Ovary (tissue), 9 donors: Measurements from ENCODE around the gene NOCT. TPM values are rescaled to one million over a fixed set of nuclear protein-coding genes. Genes with fewer than 3 reads are reported as not detected.

Source experiments
- DNase-seq, 5 donors: peaks; one replicate each; pipeline ENCODE4 v3.0.0-alpha.2; 2019 to 2020
- H3K27ac ChIP-seq, 2 donors: fragments of 200-600 bp; one replicate each; pipeline versions ENCODE4 v1.5.1 to v1.8.0; 2019 to 2022
- H3K27me3 ChIP-seq: fragments of 200-600 bp; one replicate; pipeline ENCODE4 v1.8.0; 2022
- H3K36me3 ChIP-seq: fragments of 200-600 bp; sonication (generic); one replicate; pipeline ENCODE4 v1.5.1; 2019
- H3K4me1 ChIP-seq: one replicate; pipeline ENCODE4 v1.8.1; 2013; ENCODE audit warnings: mild to moderate bottlenecking, moderate library complexity; ENCODE audit not compliant: insufficient read depth
- H3K4me3 ChIP-seq: fragments of 200-600 bp; sonication (generic); one replicate; pipeline ENCODE4 v1.5.1; 2017
- H3K9me3 ChIP-seq, 2 donors: fragments of 200-600 bp in 1 of 2; sonication (generic) in 1 of 2; one replicate each; pipeline versions ENCODE4 v1.5.1 to v1.8.1; 2013 to 2019; ENCODE audit warnings: mild to moderate bottlenecking in 1 of 2, moderate library complexity in 1 of 2
- CTCF ChIP-seq, 3 donors: fragments of 450-650 bp in 2 of 3; fragments of 200-600 bp in 1 of 3; IDR thresholded peaks; one replicate each; pipeline versions ENCODE4 v1.5.1 to v1.8.0; 2016 to 2022; ENCODE audit warnings: antibody characterized with exemption in 3 of 3, mild to moderate bottlenecking in 1 of 3
- EP300 ChIP-seq: sonication (generic); formaldehyde crosslinking; IDR thresholded peaks from one replicate; pipeline ENCODE4 v1.6.1; 2017; ENCODE audit warnings: antibody characterized with exemption
- POLR2A ChIP-seq: fragments of 450-650 bp; IDR thresholded peaks from one replicate; pipeline ENCODE4 v1.6.1; 2017; ENCODE audit warnings: antibody characterized with exemption, mild to moderate bottlenecking, moderate library complexity
- WGBS, 3 donors: extraction: QIAGEN DNeasy Blood & Tissue Kit in 1 of 3; methylation state at CpG; one replicate each; pipeline versions ENCODE4 v1.1.5 to v1.1.7; 2013 to 2017; 5-methylcytosine and 5-hydroxymethylcytosine counted together
- intact Hi-C, 4 donors: fragments of 100-400 bp; cut with DNase I; formaldehyde crosslinking; loops; one replicate each; pipeline versions ENCODE4 v1.11.0 to v1.15.1; 2022 to 2023
- polyA plus RNA-seq, 2 donors: library from polyadenylated mRNA; stranded (reverse); fragments of 200-250 nt in 1 of 2; fragments of 350-450 nt in 1 of 2; fragmentation: Illumina TruSeq in 1 of 2; extraction: RNeasy Lipid Tissue Mini Kit (QIAGEN cat#74804) in 1 of 2; gene quantifications; one replicate each; pipeline ENCODE4 v1.2.3, GENCODE V29; 2013 to 2014
- total RNA-seq, 7 donors: library from RNA; depleted of rRNA in 2 of 7; stranded (reverse); fragments of >200 nt in 2 of 7; fragmentation: NEBNext Ultra II Directional in 3 of 7; extraction: Animal tissue kit (Norgen Biotek cat#: 25700) in 3 of 7; gene quantifications; one replicate each; pipeline versions ENCODE4 v1.1.0 to v1.2.4, GENCODE V29; 2016 to 2023
- donor health status: DM: no; HTN: no; CAD: no; lungs with moderate emphysema.
- donor health status: DM: no; HTN: no; CAD: no.
- donor health status: Bipolar disorder and iron deficiency.
- donor health status: DM: yes; HTN: yes; CAD: no.
- donor health status: DM: no; HTN: no; CAD: no.
- donor health status: DM: yes; HTN: yes; CAD: no.

NOCT gene
- total and polyA plus RNA-seq, 9 donors: 0.54 to 5.9 (median 1.8) TPM

- no peak for DNase-seq
- Histone ChIP-seq H3K4me1 (no peaks in the 10 kb centered on the region), H3K27me3 (no peaks in the 10 kb centered on the region), H3K9me3 (no peaks in the 10 kb centered on the region), H3K36me3 (no peaks in the 10 kb centered on the region), H3K27ac (no peak overlapping the region), H3K4me3 (no peak overlapping the region)
- WGBS, 3 donors: 91 to 96% (median 93%) methylated on average over 2 of the region's 2 CpGs
- intact Hi-C loops: no loop called here
- TF ChIP-seq CTCF (IDR thresholded peaks at IDR 0.05): no peak
- no peak for TF ChIP-seq EP300
- no peak for TF ChIP-seq POLR2A
These were observed 35.8 kb upstream of the NOCT start for GRCh38 chr4:138979742-138980141.

GRCh38 chr4:138981930-138982390 is 33.6 kb upstream of the NOCT start:
- Histone ChIP-seq H3K4me3 (no peak overlapping the region), H3K27ac (peak overlapping the region; percentile 10 to 17), H3K4me1 (no peaks in the 10 kb centered on the region), H3K27me3 (no peaks in the 10 kb centered on the region), H3K9me3 (no peaks in the 10 kb centered on the region), H3K36me3 (no peaks in the 10 kb centered on the region)
- WGBS, 3 donors: 20 to 30% (median 28%) methylated on average over 4 of the region's 4 CpGs
- intact Hi-C loops: no loop called here
- peak in 1 of 5 donors; percentile 55 for DNase-seq
- TF ChIP-seq CTCF (IDR thresholded peaks at IDR 0.05) (peak in 1 of 3 donors; percentile 11), POLR2A (no peak), EP300 (peak; percentile 77)

GRCh38 chr4:138982754-138983153 is 32.8 kb upstream of the NOCT start:
- Histone ChIP-seq H3K9me3 (no peaks in the 10 kb centered on the region), H3K27ac (peak overlapping the region in 1 of 2 donors; percentile 10), H3K4me1 (no peaks in the 10 kb centered on the region), H3K4me3 (no peak overlapping the region), H3K36me3 (no peaks in the 10 kb centered on the region), H3K27me3 (no peaks in the 10 kb centered on the region)
- 95 to 97% (median 96%) methylated on average over 7 of the region's 7 CpGs for WGBS, 3 donors
- no peak for TF ChIP-seq POLR2A
- TF ChIP-seq EP300: no peak
- TF ChIP-seq CTCF (IDR thresholded peaks at IDR 0.05): no peak
- intact Hi-C loops: no loop called here
- DNase-seq: no peak

- no peak overlapping the region for H3K4me3 ChIP-seq
- no peak for DNase-seq
- TF ChIP-seq CTCF (IDR thresholded peaks at IDR 0.05) (no peak), EP300 (no peak), POLR2A (no peak)
- intact Hi-C loops: no loop called here
- H3K9me3 ChIP-seq: no peaks in the 10 kb centered on the region
- no peaks in the 10 kb centered on the region for H3K27me3 ChIP-seq
- H3K4me1 ChIP-seq: no peaks in the 10 kb centered on the region
- 95 to 99% (median 97%) methylated on average over 5 of the region's 5 CpGs for WGBS, 3 donors
- H3K27ac ChIP-seq: no peak overlapping the region
- no peaks in the 10 kb centered on the region for H3K36me3 ChIP-seq
These were observed 31.9 kb upstream of the NOCT start for GRCh38 chr4:138983690-138984089.
